Smooth muscle cell (in vitro differentiated cells): ENCODE results near the gene C3orf85. TPM values are rescaled to one million over a fixed set of nuclear protein-coding genes. Genes with fewer than 3 reads are reported as not detected.

ENCODE experiments used
- DNase-seq: peaks from one replicate; lab custom pipeline; 2025; ENCODE audit not compliant: unreplicated experiment; lab: John Stamatoyannopoulos, UW
- H2AFZ ChIP-seq: fragments of 200-600 bp; sonication (generic); 2 replicates; pipeline ENCODE4 v1.6.0; 2016; ENCODE audit warnings: antibody characterized with exemption, low read depth, mild to moderate bottlenecking
- H3F3A ChIP-seq: fragments of 200-600 bp; sonication (generic); 2 replicates; pipeline ENCODE4 v1.6.0; 2017; ENCODE audit warnings: antibody characterized with exemption, low read depth
- H3K27ac ChIP-seq: fragments of 200-600 bp; sonication (generic); 2 replicates; pipeline ENCODE4 v1.5.1; 2016; ENCODE audit warnings: low read depth, mild to moderate bottlenecking
- H3K27me3 ChIP-seq: fragments of 200-600 bp; sonication (generic); 2 replicates; pipeline ENCODE4 v1.6.1; 2016; ENCODE audit warnings: low read depth, mild to moderate bottlenecking
- H3K36me3 ChIP-seq: fragments of 200-600 bp; sonication (generic); 2 replicates; pipeline ENCODE4 v1.5.1; 2016; ENCODE audit warnings: low read depth
- H3K4me1 ChIP-seq: fragments of 200-600 bp; sonication (generic); 2 replicates; pipeline ENCODE4 v1.5.1; 2016; ENCODE audit warnings: low read depth
- H3K4me2 ChIP-seq: fragments of 200-600 bp; sonication (generic); 2 replicates; pipeline ENCODE4 v1.6.0; 2016; ENCODE audit warnings: mild to moderate bottlenecking
- H3K4me3 ChIP-seq: fragments of 200-600 bp; sonication (generic); 2 replicates; pipeline ENCODE4 v1.5.1; 2016; ENCODE audit warnings: mild to moderate bottlenecking
- H3K79me2 ChIP-seq: fragments of 200-600 bp; sonication (generic); 2 replicates; pipeline ENCODE4 v1.6.0; 2016; ENCODE audit warnings: low read depth, mild to moderate bottlenecking
- H3K9ac ChIP-seq: fragments of 200-600 bp; sonication (generic); 2 replicates; pipeline ENCODE4 v1.6.0; 2016; ENCODE audit warnings: low read depth
- H3K9me3 ChIP-seq: fragments of 200-600 bp; sonication (generic); replicated peaks from 2 replicates; pipeline ENCODE4 v1.5.1; 2016; ENCODE audit warnings: low read depth
- H4K20me1 ChIP-seq: fragments of 200-600 bp; sonication (generic); 2 replicates; pipeline ENCODE4 v1.6.0; 2016; ENCODE audit warnings: low read depth
- WGBS: methylation state at CpG from one replicate; pipeline ENCODE4 v1.1.7; 2016; ENCODE audit warnings: low lambda C conversion rate; 5-methylcytosine and 5-hydroxymethylcytosine counted together
- polyA plus RNA-seq: library from polyadenylated mRNA; unstranded; fragments of >200 nt; fragmentation: Nextera tagmentation; extraction: Ambion mirVana; gene quantifications from 2 replicates; pipeline ENCODE4 v1.2.1, GENCODE V29; 2016
- total RNA-seq: library from RNA; depleted of rRNA; stranded (reverse); fragments of >200 nt; gene quantifications from 2 replicates; pipeline ENCODE4 v1.2.3, GENCODE V29; 2014
- TF ChIP-seq, protein P1 (sequence below): fragments of 200-600 bp; sonication (generic); IDR thresholded peaks from 2 replicates; pipeline ENCODE4 v1.5.1; 2017; ENCODE audit warnings: borderline replicate concordance, mild to moderate bottlenecking, antibody characterized with exemption; ENCODE audit not compliant: insufficient read depth, poor library complexity, severe bottlenecking

Gene C3orf85
- total and polyA plus RNA-seq, 2 experiments from 2014 or later = not detected

DNA sequence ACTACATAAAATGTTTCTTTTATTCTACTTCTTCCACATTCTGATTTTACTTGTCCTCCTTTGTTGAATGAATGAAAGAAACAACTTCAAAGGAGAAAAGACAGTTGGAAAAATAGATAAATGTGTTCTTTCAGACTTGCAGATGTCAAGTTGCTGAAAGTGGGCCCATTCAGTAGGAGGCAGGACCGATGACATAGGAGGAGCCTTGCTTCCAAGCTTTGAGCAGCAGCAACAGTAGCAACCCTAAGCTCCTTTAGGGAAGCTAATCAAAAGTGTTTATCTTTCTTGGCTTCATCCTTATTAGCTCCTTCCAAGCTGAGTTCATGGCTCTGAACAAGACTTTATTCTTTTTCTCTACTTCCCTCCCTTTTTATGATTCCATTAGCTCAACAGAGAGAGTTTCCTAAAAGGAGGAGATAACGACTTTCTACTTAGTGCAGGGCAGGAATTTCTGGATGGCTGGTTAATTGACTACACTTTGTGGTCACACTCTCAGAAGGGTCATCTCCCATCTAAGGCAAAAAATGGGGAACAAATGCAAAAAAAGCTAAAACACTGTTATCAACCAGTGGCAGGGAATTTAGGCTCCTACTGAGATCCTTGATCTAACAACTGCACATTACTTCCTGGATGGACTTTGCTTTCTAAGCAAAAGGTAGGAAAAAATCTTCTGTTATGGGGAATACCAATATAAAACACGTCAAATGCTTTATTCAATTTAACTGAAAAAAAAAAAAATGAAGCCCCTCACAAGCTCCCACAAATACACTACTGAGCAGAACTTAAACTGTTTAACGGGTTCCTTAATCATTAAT is 23.4 kb upstream of the C3orf85 start:
- no peak for DNase-seq
- Histone ChIP-seq H3K36me3 (no peaks in the 10 kb centered on the region), H3K27me3 (no peaks in the 10 kb centered on the region), H3K9ac (no peak overlapping the region), H3K27ac (no peak overlapping the region), H3K9me3 (no peaks in the 10 kb centered on the region), H3K4me3 (no peak overlapping the region), H4K20me1 (no peaks in the 10 kb centered on the region), H3K4me2 (no peak overlapping the region), H3K79me2 (no peaks in the 10 kb centered on the region), H3F3A (no peaks in the 10 kb centered on the region), H3K4me1 (peaks cover 13% of the 10 kb centered on the region), H2AFZ (no peak overlapping the region)
- TF ChIP-seq, protein P1, sequence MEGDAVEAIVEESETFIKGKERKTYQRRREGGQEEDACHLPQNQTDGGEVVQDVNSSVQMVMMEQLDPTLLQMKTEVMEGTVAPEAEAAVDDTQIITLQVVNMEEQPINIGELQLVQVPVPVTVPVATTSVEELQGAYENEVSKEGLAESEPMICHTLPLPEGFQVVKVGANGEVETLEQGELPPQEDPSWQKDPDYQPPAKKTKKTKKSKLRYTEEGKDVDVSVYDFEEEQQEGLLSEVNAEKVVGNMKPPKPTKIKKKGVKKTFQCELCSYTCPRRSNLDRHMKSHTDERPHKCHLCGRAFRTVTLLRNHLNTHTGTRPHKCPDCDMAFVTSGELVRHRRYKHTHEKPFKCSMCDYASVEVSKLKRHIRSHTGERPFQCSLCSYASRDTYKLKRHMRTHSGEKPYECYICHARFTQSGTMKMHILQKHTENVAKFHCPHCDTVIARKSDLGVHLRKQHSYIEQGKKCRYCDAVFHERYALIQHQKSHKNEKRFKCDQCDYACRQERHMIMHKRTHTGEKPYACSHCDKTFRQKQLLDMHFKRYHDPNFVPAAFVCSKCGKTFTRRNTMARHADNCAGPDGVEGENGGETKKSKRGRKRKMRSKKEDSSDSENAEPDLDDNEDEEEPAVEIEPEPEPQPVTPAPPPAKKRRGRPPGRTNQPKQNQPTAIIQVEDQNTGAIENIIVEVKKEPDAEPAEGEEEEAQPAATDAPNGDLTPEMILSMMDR = no peak
- WGBS = 66% methylated on average over 4 of the region's 4 CpGs

GRCh38 chr3:109114746-109115145 is 21.8 kb upstream of the C3orf85 start:
- Histone ChIP-seq H3K27ac (no peak overlapping the region), H2AFZ (no peak overlapping the region), H3K79me2 (no peaks in the 10 kb centered on the region), H3K27me3 (no peaks in the 10 kb centered on the region), H3K4me3 (no peak overlapping the region), H3K9me3 (no peaks in the 10 kb centered on the region), H3F3A (no peaks in the 10 kb centered on the region), H4K20me1 (no peaks in the 10 kb centered on the region), H3K4me1 (peaks cover 13% of the 10 kb centered on the region), H3K4me2 (no peak overlapping the region), H3K9ac (no peak overlapping the region), H3K36me3 (no peaks in the 10 kb centered on the region)
- WGBS = 61% methylated on average over 4 of the region's 4 CpGs
- DNase-seq = no peak
- TF ChIP-seq, protein P1 = no peak

DNA sequence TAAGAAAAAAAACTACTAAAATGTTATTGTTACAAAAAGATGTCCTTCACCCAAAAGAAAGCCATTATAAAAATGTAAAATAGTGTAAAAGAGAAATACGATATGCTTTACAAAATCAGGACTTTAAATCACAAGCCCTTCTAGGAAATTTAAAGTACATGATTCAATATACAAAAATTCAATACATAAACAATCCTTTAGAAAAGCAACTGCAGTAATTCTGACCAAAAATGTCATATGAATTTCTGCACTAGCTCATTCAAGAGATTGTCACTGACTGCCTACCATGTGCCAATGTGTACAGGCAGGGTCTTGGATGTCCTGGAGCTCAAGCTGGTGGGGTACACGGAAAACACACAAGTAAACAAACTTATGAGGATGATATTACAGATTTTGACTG is 21.1 kb upstream of the C3orf85 start:
- H3K27me3 ChIP-seq = no peaks in the 10 kb centered on the region

More for the DNA sequence above, 21.1 kb upstream of the C3orf85 start:
- H3K9me3 ChIP-seq = no peaks in the 10 kb centered on the region
- TF ChIP-seq, protein P1 = no peak
- no peak overlapping the region for H3K9ac ChIP-seq
- no peaks in the 10 kb centered on the region for H4K20me1 ChIP-seq
- no peak overlapping the region for H2AFZ ChIP-seq
- DNase-seq = no peak
- no peak overlapping the region for H3K27ac ChIP-seq
- WGBS = 83% methylated on average over 2 of the region's 2 CpGs
- H3K4me2 ChIP-seq = no peak overlapping the region
- H3K4me3 ChIP-seq = no peak overlapping the region
- H3K79me2 ChIP-seq = no peaks in the 10 kb centered on the region
- H3K4me1 ChIP-seq = peaks cover 13% of the 10 kb centered on the region
- no peaks in the 10 kb centered on the region for H3K36me3 ChIP-seq
- H3F3A ChIP-seq = no peaks in the 10 kb centered on the region
